ENCODE results near the gene MCRIP1. TPM values are rescaled to one million over a fixed set of nuclear protein-coding genes. Genes with fewer than 3 reads are reported as not detected.

MCRIP1 gene
- total and polyA plus RNA-seq, 2 of the 13 experiments (the other 11 are each of a cell fraction or from before 2014, with no cell fraction given) = 79.7 to 84.9 TPM

DNA sequence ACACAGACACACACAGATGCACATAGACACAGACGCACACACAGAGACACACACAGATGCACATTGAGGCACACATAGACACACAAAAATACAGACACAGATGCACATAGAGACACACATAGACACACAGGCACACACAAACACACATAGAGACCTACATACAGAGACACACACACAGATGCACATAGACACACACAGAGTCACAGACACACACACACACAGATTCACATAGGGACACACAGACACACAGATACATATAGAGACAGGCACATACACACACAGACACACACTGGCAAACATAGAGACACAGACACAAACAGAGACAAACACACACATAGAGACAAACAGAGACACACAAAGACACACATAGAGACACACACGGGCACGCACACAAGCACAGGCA is 39.0 kb downstream of the MCRIP1 start (continued):
- TF ChIP-seq ZNF276 (CRISPR knock-in tag; IDR thresholded peaks at IDR 0.05; ENCODE audit: low read depth) (0 out of 2 replicates have a peak, but pooled peaks have one; percentile 25), ZNF318 (CRISPR knock-in tag; IDR thresholded peaks at IDR 0.05) (no peak), ZNF253 (CRISPR knock-in tag; IDR thresholded peaks at IDR 0.05; ENCODE audit: borderline replicate concordance) (no peak), ZMYM2 (CRISPR knock-in tag; IDR thresholded peaks at IDR 0.05) (no peak), FOXK2 (IDR thresholded peaks at IDR 0.05) (0 out of 2 replicates have a peak, but pooled peaks have one; percentile 39), NCOA2 (CRISPR knock-in tag; IDR thresholded peaks at IDR 0.05) (no peak), MEF2D (CRISPR knock-in tag; IDR thresholded peaks at IDR 0.05) (no peak), SCMH1 (CRISPR knock-in tag; IDR thresholded peaks at IDR 0.05; ENCODE audit: borderline replicate concordance) (no peak), ISX (CRISPR knock-in tag; conservative IDR thresholded peaks at IDR 0.05) (no peak), SOX6 (IDR thresholded peaks at IDR 0.05) (peak; percentile 68; the same call in 1 of the 2 replicates), SOX6 (CRISPR knock-in tag; IDR thresholded peaks at IDR 0.05) (no peak), ZNF678 (CRISPR knock-in tag; IDR thresholded peaks at IDR 0.05) (no peak), IRX3 (CRISPR knock-in tag; IDR thresholded peaks at IDR 0.05; ENCODE audit: borderline replicate concordance, low read depth) (no peak), SNAPC2 (CRISPR knock-in tag; IDR thresholded peaks at IDR 0.05) (no peak), RAD51 (IDR thresholded peaks at IDR 0.05; ENCODE audit: borderline replicate concordance) (no peak; the same call in 1 of the 2 replicates), CREB1 (IDR thresholded peaks at IDR 0.05) (no peak), CREB1 (CRISPR knock-in tag; IDR thresholded peaks at IDR 0.05) (no peak), NFE2L2 (IDR thresholded peaks at IDR 0.05; ENCODE audit: low read length) (no peak)
- TF ChIP-seq, protein P1, sequence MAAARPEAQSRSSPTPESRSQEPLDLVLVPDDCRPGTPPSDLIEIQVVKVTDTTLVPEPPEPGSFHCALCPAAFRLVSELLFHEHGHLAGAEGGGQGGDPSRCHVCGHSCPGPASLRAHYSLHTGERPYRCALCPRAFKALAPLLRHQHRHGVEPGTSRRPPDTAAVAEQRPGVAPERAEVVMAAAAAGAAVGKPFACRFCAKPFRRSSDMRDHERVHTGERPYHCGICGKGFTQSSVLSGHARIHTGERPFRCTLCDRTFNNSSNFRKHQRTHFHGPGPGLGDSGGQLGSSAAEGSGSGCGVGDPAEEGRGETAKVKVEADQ (CRISPR knock-in tag; IDR thresholded peaks at IDR 0.05; ENCODE audit: borderline replicate concordance) = no peak
- TF ChIP-seq, protein P2, sequence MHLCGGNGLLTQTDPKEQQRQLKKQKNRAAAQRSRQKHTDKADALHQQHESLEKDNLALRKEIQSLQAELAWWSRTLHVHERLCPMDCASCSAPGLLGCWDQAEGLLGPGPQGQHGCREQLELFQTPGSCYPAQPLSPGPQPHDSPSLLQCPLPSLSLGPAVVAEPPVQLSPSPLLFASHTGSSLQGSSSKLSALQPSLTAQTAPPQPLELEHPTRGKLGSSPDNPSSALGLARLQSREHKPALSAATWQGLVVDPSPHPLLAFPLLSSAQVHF (CRISPR knock-in tag; IDR thresholded peaks at IDR 0.05) = no peak
